H1 (cell line): Measurements from ENCODE around the gene GRM7. TPM values are rescaled to one million over a fixed set of nuclear protein-coding genes. Genes with fewer than 3 reads are reported as not detected.

ENCODE experiments used
- CTCF ChIA-PET: fragments of 300-600 bp; sonication (Branson Sonifier 250); formaldehyde crosslinking; loops from one replicate; lab custom pipeline; 2021; ENCODE audit not compliant: partially characterized antibody; lab: Charles Lee
- POLR2A ChIA-PET: fragments of 300-600 bp; sonication (Branson Sonifier 250); formaldehyde crosslinking; loops from one replicate; lab custom pipeline; 2021; ENCODE audit warnings: inconsistent platforms; ENCODE audit not compliant: partially characterized antibody; lab: Charles Lee
- DNase-seq, 2 experiments: peaks; one replicate each; pipeline versions ENCODE4 v3.0.0 to v3.0.0-alpha.2; 2010 to 2022; ENCODE audit warnings: low spot score in 2 of 2, low read depth in 1 of 2, mixed read lengths in 1 of 2
- FAIRE-seq: peaks from 2 replicates; lab custom pipeline; 2011; peaks lifted over from hg19 to GRCh38; lab: Jason Lieb, UNC
- H2AFZ ChIP-seq: 2 replicates; pipeline ENCODE4 v1.8.1; 2012; ENCODE audit warnings: low read length, inconsistent platforms
- H2AK5ac ChIP-seq: 2 replicates; pipeline ENCODE4 v1.6.1; 2013; ENCODE audit warnings: low read depth, low read length
- H2BK120ac ChIP-seq: replicated peaks from 2 replicates; pipeline ENCODE3; 2013; ENCODE audit warnings: low read depth, low read length, inconsistent platforms
- H2BK12ac ChIP-seq: 2 replicates; pipeline ENCODE4 v1.6.1; 2013; ENCODE audit warnings: low read depth, low read length
- H2BK15ac ChIP-seq: 2 replicates; pipeline ENCODE4 v1.6.1; 2013; ENCODE audit warnings: low read length
- H2BK20ac ChIP-seq: 2 replicates; pipeline ENCODE4 v1.6.1; 2013; ENCODE audit warnings: low read length
- H2BK5ac ChIP-seq: 2 replicates; pipeline ENCODE4 v1.6.1; 2013; ENCODE audit warnings: low read depth, low read length
- H3K14ac ChIP-seq: 2 replicates; pipeline ENCODE4 v1.6.1; 2013; ENCODE audit warnings: inconsistent platforms; ENCODE audit not compliant: insufficient read length
- H3K18ac ChIP-seq: 2 replicates; pipeline ENCODE4 v1.6.1; 2013; ENCODE audit warnings: low read length; ENCODE audit errors: extremely low read depth
- H3K23ac ChIP-seq: 2 replicates; pipeline ENCODE4 v1.6.1; 2013; ENCODE audit warnings: inconsistent platforms; ENCODE audit not compliant: insufficient read length
- H3K23me2 ChIP-seq: 2 replicates; pipeline ENCODE4 v1.6.1; 2013; ENCODE audit warnings: low read depth, low read length
- H3K27ac ChIP-seq: 2 replicates; pipeline ENCODE4 v1.6.1; 2011; ENCODE audit warnings: low read depth, low read length, inconsistent platforms
- H3K27me3 ChIP-seq, 4 experiments: replicated peaks in 1 of 4; 1 replicate in 1 of 4; 2 replicates in 3 of 4; pipeline versions ENCODE4 v1.6.1 to v1.8.1; 2011 to 2013; ENCODE audit warnings: low read length in 3 of 4, mild to moderate bottlenecking in 3 of 4, inconsistent platforms in 2 of 4, mixed read lengths in 2 of 4, moderate library complexity in 1 of 4; ENCODE audit not compliant: control insufficient read depth in 3 of 4, insufficient read depth in 3 of 4; ENCODE audit errors: extremely low read depth in 1 of 4
- H3K36me3 ChIP-seq, 4 experiments: 2 replicates each; pipeline versions ENCODE4 v1.6.1 to v1.8.1; 2011 to 2013; ENCODE audit warnings: mild to moderate bottlenecking in 4 of 4, low read length in 3 of 4, moderate library complexity in 2 of 4, control low read depth in 1 of 4, inconsistent platforms in 1 of 4; ENCODE audit not compliant: insufficient read depth in 4 of 4, control insufficient read depth in 2 of 4
- H3K4ac ChIP-seq: replicated peaks from 2 replicates; pipeline ENCODE3; 2013; ENCODE audit warnings: low read length, low read depth, mixed read lengths, inconsistent platforms; ENCODE audit not compliant: insufficient read length
- H3K4me1 ChIP-seq, 4 experiments: replicated peaks in 1 of 4; 1 replicate in 1 of 4; 2 replicates in 3 of 4; pipeline versions ENCODE4 v1.6.1 to v1.8.1; 2011 to 2013; ENCODE audit warnings: low read length in 3 of 4, inconsistent platforms in 2 of 4, mixed read lengths in 1 of 4; ENCODE audit not compliant: insufficient read depth in 4 of 4, control insufficient read depth in 3 of 4
- H3K4me2 ChIP-seq, 2 experiments: 2 replicates each; pipeline versions ENCODE4 v1.6.1 to v1.8.1; 2011 to 2013; ENCODE audit warnings: low read depth in 2 of 2, low read length in 2 of 2, control low read depth in 1 of 2, inconsistent platforms in 1 of 2, mild to moderate bottlenecking in 1 of 2; ENCODE audit not compliant: insufficient read depth in 1 of 2
- H3K4me3 ChIP-seq, 4 experiments: fragments of 200-600, 300-600 bp in 1 of 4; sonication (generic), shearing (Covaris generic), sonication (Bioruptor Twin) in 1 of 4; 2 replicates each; pipeline versions ENCODE4 v1.5.1 to v1.8.1; 2011 to 2016; ENCODE audit warnings: low read length in 4 of 4, low read depth in 3 of 4, control low read depth in 2 of 4, inconsistent platforms in 2 of 4, mild to moderate bottlenecking in 2 of 4, mixed read lengths in 1 of 4, moderate library complexity in 1 of 4; ENCODE audit not compliant: insufficient read depth in 2 of 4; ENCODE audit errors: extremely low read depth in 1 of 4
- H3K56ac ChIP-seq: replicated peaks from 2 replicates; pipeline ENCODE3; 2013; ENCODE audit warnings: low read depth, mild to moderate bottlenecking, mixed read lengths, low read length, inconsistent platforms; ENCODE audit not compliant: insufficient read length
- H3K79me1 ChIP-seq: 2 replicates; pipeline ENCODE4 v1.6.1; 2013; ENCODE audit warnings: low read depth, low read length, control low read depth
- H3K79me2 ChIP-seq, 2 experiments: 2 replicates each; pipeline versions ENCODE4 v1.6.1 to v1.8.1; 2012 to 2013; ENCODE audit warnings: low read length in 2 of 2, mild to moderate bottlenecking in 2 of 2, inconsistent platforms in 1 of 2; ENCODE audit not compliant: insufficient read depth in 2 of 2, control insufficient read depth in 1 of 2
- H3K9ac ChIP-seq, 4 experiments: replicated peaks in 1 of 4; 1 replicate in 1 of 4; 2 replicates in 3 of 4; pipeline versions ENCODE4 v1.6.1 to v1.8.1; 2011 to 2013; ENCODE audit warnings: low read depth in 3 of 4, low read length in 3 of 4, control low read depth in 2 of 4, mild to moderate bottlenecking in 2 of 4, moderate library complexity in 2 of 4, inconsistent platforms in 1 of 4; ENCODE audit errors: extremely low read depth in 1 of 4
- H3K9me3 ChIP-seq, 2 experiments: 2 replicates each; pipeline versions ENCODE4 v1.6.1 to v1.8.1; 2012 to 2013; ENCODE audit warnings: mild to moderate bottlenecking in 2 of 2, moderate library complexity in 2 of 2, control low read depth in 1 of 2, inconsistent platforms in 1 of 2, low read depth in 1 of 2, low read length in 1 of 2, mixed read lengths in 1 of 2; ENCODE audit not compliant: insufficient read depth in 2 of 2
- H4K20me1 ChIP-seq, 2 experiments: replicated peaks in 1 of 2; 2 replicates each; pipeline versions ENCODE3 to v1.8.1; 2011 to 2013; ENCODE audit warnings: inconsistent platforms in 2 of 2, low read length in 2 of 2, mild to moderate bottlenecking in 1 of 2; ENCODE audit not compliant: insufficient read depth in 2 of 2, control insufficient read depth in 1 of 2
- H4K5ac ChIP-seq: 2 replicates; pipeline ENCODE4 v1.6.1; 2013; ENCODE audit warnings: low read length, low read depth, mixed read lengths, inconsistent platforms; ENCODE audit not compliant: insufficient read length
- H4K8ac ChIP-seq: 2 replicates; pipeline ENCODE4 v1.8.0; 2013; ENCODE audit warnings: mild to moderate bottlenecking, moderate library complexity, low read length, inconsistent platforms; ENCODE audit not compliant: insufficient read depth; ENCODE audit errors: extremely low read depth
- H4K91ac ChIP-seq: replicated peaks from 2 replicates; pipeline ENCODE3; 2013; ENCODE audit warnings: low read length, mixed read lengths, inconsistent platforms; ENCODE audit not compliant: insufficient read length
- EGR1 ChIP-seq: IDR thresholded peaks from 2 replicates; pipeline ENCODE4 v1.6.1; 2011; ENCODE audit warnings: low read depth, low read length, borderline replicate concordance
- WGBS, 2 experiments: shearing (Covaris generic) in 1 of 2; methylation state at CpG; one replicate each; pipeline versions ENCODE4 v1.1.6 to v1.1.7; 2013 to 2015; ENCODE audit warnings: low lambda C conversion rate in 2 of 2, mixed read lengths in 2 of 2, inconsistent platforms in 1 of 2, low coverage in 1 of 2, missing lambda C conversion rate in 1 of 2; ENCODE audit not compliant: insufficient replicate concordance in 2 of 2, insufficient coverage in 1 of 2, insufficient read length in 1 of 2; ENCODE audit errors: extremely low coverage in 1 of 2, missing lambda C conversion rate in 1 of 2; 5-methylcytosine and 5-hydroxymethylcytosine counted together
- polyA plus RNA-seq, 7 experiments: library from polyadenylated mRNA; depleted of rRNA in 3 of 7; stranded (reverse) in 5 of 7; unstranded in 2 of 7; fragments of >200 nt in 5 of 7; fragments of 200-250 nt in 2 of 7; gene quantifications; 1 replicate in 5 of 7; 2 replicates in 1 of 7; 4 replicates in 1 of 7; pipeline versions ENCODE4 v1.2.1 to v1.2.3, GENCODE V29; 2011 to 2013; ENCODE audit warnings: missing spikeins in 2 of 7, mixed read lengths in 2 of 7
- total RNA-seq: library from RNA; stranded (reverse); fragmentation: NEBNext Ultra II Directional; extraction: Animal tissue kit (Norgen Biotek cat#: 25700); gene quantifications from 2 replicates; pipeline ENCODE4 v1.2.1, GENCODE V29; 2021

Gene GRM7
- total and polyA plus RNA-seq, 2 of the 8 experiments (the other 6 are each of a cell fraction or from before 2014, with no cell fraction given): 0.17 to 0.24 TPM

- Histone ChIP-seq H3K9ac (no peak overlapping the region), H3K23ac (no peak overlapping the region), H3K27ac (no peak overlapping the region), H3K36me3 (no peaks in the 10 kb centered on the region), H2BK5ac (no peak overlapping the region), H2BK12ac (no peak overlapping the region), H4K91ac (no peak overlapping the region), H4K5ac (no peak overlapping the region), H2AK5ac (no peak overlapping the region), H3K79me1 (no peaks in the 10 kb centered on the region), H3K56ac (no peak overlapping the region), H3K23me2 (no peaks in the 10 kb centered on the region), H3K4me1 (no peaks in the 10 kb centered on the region), H3K27me3 (no peaks in the 10 kb centered on the region), H3K14ac (no peak overlapping the region), H2AFZ (no peak overlapping the region), H2BK15ac (no peak overlapping the region), H4K20me1 (no peaks in the 10 kb centered on the region), H3K4me2 (no peak overlapping the region), H3K4ac (no peak overlapping the region), H3K4me3 (no peak overlapping the region), H2BK120ac (no peak overlapping the region), H3K9me3 (no peaks in the 10 kb centered on the region), H4K8ac (no peak overlapping the region), H3K18ac (no peak overlapping the region), H3K79me2 (no peaks in the 10 kb centered on the region), H2BK20ac (no peak overlapping the region)
- DNase-seq: no peak
- 91% methylated on average over 3 of the region's 3 CpGs; no CpG with 5 or more reads in 1 of the 2 experiments for WGBS, 2 experiments
- no peak for FAIRE-seq
- TF ChIP-seq EGR1: no peak
- CTCF ChIA-PET: interaction anchor here (1.4 kb wide), 1 partner anchor 16 kb away, joined by 4 read pairs; no protein-coding TSS in a partner anchor
- POLR2A ChIA-PET: no interaction called here
Measured at GRCh38 chr3:7322957-7323669, 462.2 kb downstream of the GRM7 start.
